GM19043 (cell line): Measurements from ENCODE around the gene CERS2.

ENCODE experiments used
- ATAC-seq: cut with Tn5 transposase; IDR thresholded peaks from one replicate; pipeline ENCODE4 v1.9.1; 2021; ENCODE audit warnings: low read depth; ENCODE audit not compliant: unreplicated experiment

Gene CERS2

GRCh38 chr1:150925080-150925479 is 49.6 kb downstream of the CERS2 start:
- ATAC-seq: no peak

GRCh38 chr1:150922519-150922975 is 52.1 kb downstream of the CERS2 start:
- ATAC-seq: no peak

GRCh38 chr1:150917387-150917786 is 57.2 kb downstream of the CERS2 start:
- no peak for ATAC-seq
